ENCODE data around the gene RPTOR.
"Not testable (repeated sequence)": the region's sequence is repeated elsewhere in the genome, so short reads cannot be mapped to it uniquely, and the experiment has no call there.

RPTOR gene

DNA sequence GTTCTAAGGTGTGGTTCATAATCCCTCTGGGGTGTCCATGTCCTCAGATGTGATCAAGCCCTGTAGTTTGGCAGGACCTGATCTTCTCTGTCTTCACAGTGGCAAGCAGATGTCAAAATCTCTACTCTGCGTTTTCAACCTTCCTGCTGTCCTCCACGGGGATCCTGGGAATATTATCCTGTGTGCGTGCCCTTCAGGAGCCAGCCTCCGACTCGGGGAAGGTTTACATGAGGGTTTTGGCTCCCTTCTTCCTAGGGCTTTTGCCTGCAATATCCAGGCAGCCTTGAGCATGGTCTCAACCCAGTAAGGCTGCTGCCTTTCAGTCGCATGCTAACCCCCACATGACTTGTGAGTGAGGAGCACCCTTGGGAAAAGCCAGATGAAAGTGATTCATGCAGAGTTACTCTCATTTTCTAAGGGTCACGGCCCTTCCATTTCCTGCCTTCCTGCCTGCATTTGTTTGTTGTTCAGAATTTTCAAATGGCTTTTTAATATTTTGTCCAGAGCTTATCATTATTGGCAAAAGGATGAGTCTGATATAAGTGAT lies 244.8 kb downstream of the RPTOR start:
- DNase-seq = no peak

GRCh38 chr17:80790021-80790765 lies 245.6 kb downstream of the RPTOR start:
- no peak for DNase-seq

GRCh38 chr17:80790981-80791742 lies 246.5 kb downstream of the RPTOR start:
- DNase-seq = no peak

DNA sequence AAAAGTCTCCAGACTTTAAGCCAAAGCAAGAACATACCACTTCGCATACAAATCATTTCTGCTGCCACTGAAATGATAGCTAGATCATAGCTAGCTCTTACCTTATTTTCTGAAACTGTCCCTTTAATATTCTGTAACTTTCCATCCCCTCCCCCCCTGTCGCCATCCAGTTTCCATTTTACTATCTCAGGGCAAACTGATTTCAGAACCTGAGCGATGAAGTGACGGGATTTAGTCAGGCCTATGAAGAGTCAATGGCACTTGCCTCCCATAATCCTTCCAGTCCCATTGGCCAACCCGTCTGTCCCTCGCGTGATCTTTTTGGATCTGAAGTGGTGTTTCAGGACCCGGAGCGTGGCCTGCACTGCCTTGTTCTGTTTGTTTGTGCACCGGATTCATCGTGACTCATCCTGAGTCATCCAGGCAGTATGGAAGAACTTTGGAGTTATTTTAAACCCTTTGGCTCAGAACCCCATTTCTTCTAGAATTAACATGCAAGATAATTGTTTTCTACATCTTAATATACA lies 247.2 kb downstream of the RPTOR start:
- DNase-seq = no peak

DNA sequence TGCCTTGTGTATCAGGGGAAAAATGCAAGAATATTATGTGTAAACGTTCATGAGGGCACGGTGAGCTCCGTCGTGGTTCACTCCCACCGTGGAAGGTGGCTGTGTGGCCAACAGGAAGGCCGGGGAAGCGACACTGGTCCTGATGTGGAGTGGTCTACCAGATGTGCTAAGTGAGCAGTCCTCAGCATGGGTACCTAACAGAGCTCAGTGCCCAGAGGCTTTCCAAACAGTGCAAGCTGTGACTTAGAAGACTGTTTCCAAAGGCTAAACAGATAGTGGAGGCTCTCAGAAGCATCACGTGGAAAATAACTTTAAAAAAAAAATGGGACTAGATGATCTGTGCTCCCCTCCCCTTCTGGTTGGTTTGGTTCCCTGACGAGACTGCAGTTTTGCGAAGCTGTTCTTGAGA lies 247.7 kb downstream of the RPTOR start:
- DNase-seq = no peak

DNA sequence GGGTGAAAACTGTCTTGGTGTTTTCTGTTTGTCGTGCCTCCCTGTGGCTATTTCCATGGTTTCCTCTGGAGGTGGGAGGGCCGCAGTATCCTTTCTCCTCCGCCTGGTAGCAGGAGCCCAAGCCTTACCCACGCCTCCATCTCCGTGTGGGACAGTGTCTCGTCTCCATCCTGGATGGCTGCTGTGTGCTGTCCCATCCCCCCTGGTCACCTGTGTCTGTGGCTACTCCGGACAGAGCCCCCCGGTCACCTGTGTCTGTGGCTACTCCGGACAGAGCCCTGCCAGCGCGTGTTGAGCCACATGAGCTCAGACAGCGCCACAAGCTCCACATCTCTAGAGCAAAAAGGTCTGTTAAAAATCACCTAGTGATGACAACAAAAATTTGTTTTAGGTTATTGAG lies 248.8 kb downstream of the RPTOR start:
- DNase-seq = no peak

DNA sequence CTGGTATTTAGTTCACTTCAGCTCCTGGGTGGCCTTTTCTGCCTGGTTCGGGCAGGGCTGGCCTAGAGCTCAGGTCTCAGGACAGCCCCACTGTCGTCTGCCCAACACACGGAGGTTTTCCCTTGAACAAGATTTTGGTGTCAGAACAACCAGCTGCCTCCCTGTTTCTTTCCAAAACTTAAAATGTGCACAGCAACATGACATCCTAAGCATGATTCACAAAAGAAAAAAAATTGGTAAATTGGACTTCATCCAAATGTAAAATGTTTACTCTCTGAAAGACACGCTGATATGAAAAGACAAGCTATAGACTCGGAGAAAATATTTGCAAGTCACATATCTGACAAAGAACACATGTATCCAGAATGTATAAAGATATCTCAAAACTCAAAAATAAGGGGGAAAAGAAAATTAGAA lies 249.2 kb downstream of the RPTOR start:
- no peak for DNase-seq

GRCh38 chr17:80794281-80795089 lies 249.8 kb downstream of the RPTOR start:
- DNase-seq = no peak

DNA sequence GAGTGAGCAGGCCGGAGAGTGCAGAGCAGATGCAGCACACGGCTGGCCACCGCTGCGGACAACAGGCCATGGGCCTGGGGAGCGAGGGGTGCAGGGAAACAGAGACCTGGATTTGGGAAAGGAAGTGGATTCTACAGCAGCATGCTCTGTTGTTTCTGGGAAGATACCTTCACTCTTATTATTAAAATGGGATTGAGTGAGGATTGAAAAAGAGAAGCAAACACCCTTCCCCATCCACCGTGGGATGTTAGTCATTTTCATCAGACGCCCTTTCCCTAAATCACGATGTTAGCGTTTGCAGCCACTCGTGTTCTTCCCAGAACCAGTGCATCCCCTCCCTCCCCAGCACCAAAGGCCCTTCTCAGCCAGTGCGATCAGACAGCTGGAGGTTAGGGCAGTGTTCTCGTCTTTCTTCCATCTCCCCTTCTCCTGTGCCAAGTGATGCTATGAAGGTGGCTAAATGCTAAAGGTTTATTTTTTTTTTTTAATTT lies 250.5 kb downstream of the RPTOR start:
- DNase-seq = no peak

GRCh38 chr17:80795754-80796153 lies 251.1 kb downstream of the RPTOR start:
- no peak for DNase-seq

DNA sequence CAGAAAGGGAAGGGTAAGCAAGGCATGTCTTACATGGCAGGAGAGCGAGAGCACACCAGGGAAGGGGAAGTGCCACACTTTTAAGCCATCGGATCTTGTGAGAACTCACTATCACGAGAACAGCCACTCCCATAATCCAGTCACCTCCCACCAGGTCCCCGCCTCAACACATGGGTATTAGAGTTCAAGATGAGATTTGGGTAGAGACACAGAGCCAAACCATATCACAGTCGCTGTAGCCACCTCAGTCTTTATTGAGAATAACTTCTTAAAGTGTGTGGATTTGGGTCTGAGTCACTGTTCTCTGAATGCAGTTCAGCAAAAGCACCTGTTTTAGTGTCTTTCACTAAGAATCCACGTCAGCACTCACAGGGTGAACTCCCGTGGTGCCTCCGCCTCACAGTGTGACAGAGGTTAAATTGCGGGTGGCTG lies 251.8 kb downstream of the RPTOR start:
- DNase-seq = no peak

GRCh38 chr17:80797222-80797621 lies 252.6 kb downstream of the RPTOR start:
- DNase-seq = not testable (repeated sequence)

DNA sequence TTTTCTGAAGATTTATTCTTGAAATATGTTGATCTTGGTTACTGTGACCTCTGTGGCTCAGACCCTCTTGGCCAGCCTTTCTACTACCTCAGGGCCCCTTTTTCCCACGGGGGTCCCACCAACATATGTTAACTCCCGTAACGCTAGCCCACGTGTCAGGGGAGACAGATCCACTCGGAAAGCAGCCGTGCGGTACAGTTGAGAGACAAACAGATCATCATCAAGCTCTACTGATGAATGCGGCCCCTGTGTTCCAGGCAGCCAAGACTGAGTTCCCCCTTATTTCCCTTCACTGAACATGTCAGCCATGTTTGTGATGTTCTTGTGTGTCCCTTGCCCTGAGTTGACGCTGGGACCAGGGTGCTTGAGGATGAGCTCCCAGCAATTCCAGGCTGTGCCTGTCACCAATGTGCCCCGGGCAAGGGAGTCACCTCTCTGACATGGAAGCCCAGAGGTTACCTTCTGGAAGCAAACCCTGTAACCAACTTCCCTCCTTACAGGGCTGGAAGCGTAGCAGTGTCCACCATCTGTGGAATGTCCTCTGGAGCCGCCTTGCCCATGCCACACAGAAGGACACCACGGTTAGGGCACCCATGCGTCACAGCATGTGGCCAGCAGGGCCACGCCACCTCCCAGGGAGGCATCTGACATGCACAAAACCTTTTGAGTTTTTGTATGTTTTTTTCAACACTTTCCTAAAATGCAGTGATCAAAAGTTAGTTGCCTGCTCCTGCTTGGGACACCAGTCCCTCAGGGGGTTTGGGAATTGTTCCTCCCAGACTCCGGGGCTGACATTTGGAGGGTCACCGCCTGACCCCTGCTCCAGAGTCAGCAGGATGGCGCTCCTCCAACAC lies 253.3 kb downstream of the RPTOR start:
- DNase-seq = no peak

- DNase-seq = no peak
Observed at GRCh38 chr17:80798595-80799537, 254.2 kb downstream of the RPTOR start.

GRCh38 chr17:80799538-80800480 lies 255.2 kb downstream of the RPTOR start:
- peak; percentile 46 for DNase-seq

DNA sequence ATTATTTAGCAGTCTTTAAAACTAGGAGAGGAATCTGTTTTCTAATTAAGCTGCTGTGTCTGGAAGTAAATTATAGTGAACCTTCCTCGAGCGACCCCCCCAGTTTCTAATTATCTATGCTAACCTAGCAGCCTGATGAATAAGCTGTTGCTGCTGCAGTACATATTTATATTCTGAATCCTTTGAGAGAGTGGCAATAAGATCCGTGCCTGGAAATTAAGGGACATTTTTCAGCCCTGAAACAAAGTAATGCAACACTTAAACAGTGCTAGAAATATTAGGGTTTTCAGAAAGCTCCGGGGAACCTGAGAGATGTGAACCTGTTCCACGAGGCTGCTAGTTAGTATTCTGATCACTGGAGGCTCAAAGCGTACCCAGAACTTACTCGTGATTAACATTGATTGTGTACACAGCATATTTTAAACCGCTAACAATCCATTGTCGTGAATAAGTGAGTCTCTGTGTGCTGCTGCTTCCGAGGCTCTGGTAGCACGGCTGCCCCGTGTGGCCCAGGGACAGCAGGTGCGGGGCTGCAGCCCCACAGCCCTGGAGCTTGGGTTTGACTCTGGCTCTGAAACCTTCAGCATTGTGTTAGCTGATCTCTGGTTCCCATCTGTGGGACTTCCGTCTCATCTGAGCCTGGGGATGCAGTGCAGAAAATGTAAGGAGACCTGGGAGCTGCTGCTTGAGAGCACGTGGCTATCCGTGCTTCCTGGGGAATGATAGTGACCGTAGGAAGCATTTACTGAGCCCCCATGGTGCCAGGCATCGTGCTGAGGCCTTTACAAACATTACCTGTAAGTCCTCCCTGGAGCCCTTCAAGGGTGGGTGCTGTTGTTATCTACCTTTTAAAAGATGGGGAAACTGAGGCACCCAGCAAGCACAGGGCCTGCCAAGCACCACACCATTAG lies 256.1 kb downstream of the RPTOR start:
- peak; percentile 50 for DNase-seq

DNA sequence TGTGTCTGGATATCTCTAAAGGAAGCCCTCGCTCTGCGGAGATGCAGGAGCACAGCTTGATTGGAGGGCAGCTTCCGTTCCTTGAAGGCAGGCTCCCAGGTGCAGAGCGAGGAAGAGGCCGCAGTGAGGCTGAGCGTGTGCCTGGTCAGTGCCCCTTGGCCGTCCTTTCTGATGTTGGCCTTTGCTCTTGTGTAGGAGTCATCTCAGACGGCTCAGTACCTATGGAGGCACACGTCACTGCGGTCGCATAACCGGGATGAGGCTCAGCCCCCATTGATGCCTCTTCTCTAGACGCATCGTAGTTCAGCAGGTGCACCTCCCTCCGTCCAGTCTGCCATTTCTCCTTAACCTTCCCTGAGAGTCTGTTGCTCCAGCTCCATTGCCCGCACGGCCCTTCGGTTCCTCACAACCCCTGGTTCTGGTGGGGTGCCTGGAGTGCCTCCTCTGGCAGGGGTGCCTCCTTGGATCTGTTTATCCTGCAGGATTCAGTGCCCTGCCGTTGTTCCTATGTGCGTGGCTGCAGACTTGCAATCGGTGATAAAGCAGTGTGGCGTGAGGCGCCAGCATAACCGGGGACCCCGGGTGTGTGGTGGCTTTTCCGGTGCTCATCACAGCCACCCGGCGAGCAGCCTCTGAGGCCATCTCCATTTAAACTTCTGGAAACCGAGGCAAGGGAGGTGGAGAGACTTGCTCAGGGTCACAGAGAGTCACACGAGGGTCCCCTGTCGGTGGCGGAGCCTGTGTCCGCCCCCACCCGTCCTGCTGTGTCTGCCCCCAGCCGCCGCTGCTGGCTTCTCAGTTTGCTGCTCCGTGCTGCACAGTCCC lies 258.2 kb downstream of the RPTOR start:
- no peak for DNase-seq

Measured in NCI-H510A treated with DMSO at 0.1 percent for 48 hours (cell line).